Thymus (tissue), 11 donors: ENCODE data around the gene IDUA. TPM values are rescaled to one million over a fixed set of nuclear protein-coding genes. Genes with fewer than 3 reads are reported as not detected.

Experiments
- DNase-seq, 9 donors: peaks; one replicate each; pipeline ENCODE4 v3.0.0-alpha.2; 2013; ENCODE audit warnings: low spot score in 9 of 9, low read depth in 6 of 9, missing footprints in 1 of 9
- H3K27ac ChIP-seq, 2 donors: one replicate each; pipeline ENCODE4 v1.5.1; 2013; ENCODE audit warnings: control low read depth in 1 of 2, low read depth in 1 of 2, low read length in 1 of 2, mild to moderate bottlenecking in 1 of 2, moderate library complexity in 1 of 2
- H3K27me3 ChIP-seq, 2 donors: one replicate each; pipeline ENCODE4 v1.5.1; 2013; ENCODE audit warnings: low read length in 1 of 2; ENCODE audit not compliant: control insufficient read depth in 2 of 2, insufficient read depth in 1 of 2
- H3K36me3 ChIP-seq, 2 donors: one replicate each; pipeline ENCODE4 v1.5.1; 2013; ENCODE audit warnings: low read length in 1 of 2, mild to moderate bottlenecking in 1 of 2, moderate library complexity in 1 of 2; ENCODE audit not compliant: control insufficient read depth in 2 of 2, insufficient read depth in 2 of 2
- H3K4me1 ChIP-seq, 2 donors: one replicate each; pipeline ENCODE4 v1.5.1; 2013; ENCODE audit warnings: low read length in 2 of 2; ENCODE audit not compliant: control insufficient read depth in 2 of 2, insufficient read depth in 2 of 2
- H3K4me3 ChIP-seq, 2 donors: one replicate each; pipeline ENCODE4 v1.5.1; 2013; ENCODE audit warnings: low read length in 2 of 2, control low read depth in 1 of 2, mild to moderate bottlenecking in 1 of 2
- H3K9me3 ChIP-seq, 2 donors: one replicate each; pipeline ENCODE4 v1.5.1; 2013; ENCODE audit warnings: low read length in 1 of 2, mild to moderate bottlenecking in 1 of 2; ENCODE audit not compliant: control insufficient read depth in 2 of 2, insufficient read depth in 1 of 2
- WGBS: extraction: QIAGEN DNeasy Blood & Tissue Kit; methylation state at CpG from one replicate; pipeline ENCODE4 v1.1.7; 2013; 5-methylcytosine and 5-hydroxymethylcytosine counted together
- polyA plus RNA-seq: library from polyadenylated mRNA; stranded (reverse); fragments of 200-250 nt; gene quantifications from one replicate; pipeline ENCODE4 v1.2.3, GENCODE V29; 2013
- total RNA-seq: library from RNA; stranded (reverse); fragments of 120-200 nt; gene quantifications from one replicate; pipeline ENCODE4 v1.2.4, GENCODE V29; 2013
- donor health status: healthy.

The IDUA gene
- total and polyA plus RNA-seq, 2 donors, result 12.6 to 27.4 TPM

GRCh38 chr4:1019320-1019719 lies 32.5 kb downstream of the IDUA start:
- Histone ChIP-seq H3K4me1 (no peaks in the 10 kb centered on the region), H3K9me3 (no peaks in the 10 kb centered on the region), H3K36me3 (no peaks in the 10 kb centered on the region), H3K4me3 (no peak overlapping the region), H3K27ac (no peak overlapping the region), H3K27me3 (peaks cover 0 to 14% of the 10 kb centered on the region in 2 donors)
- DNase-seq, result no peak
- 83% methylated on average over 9 of the region's 9 CpGs for WGBS

DNA sequence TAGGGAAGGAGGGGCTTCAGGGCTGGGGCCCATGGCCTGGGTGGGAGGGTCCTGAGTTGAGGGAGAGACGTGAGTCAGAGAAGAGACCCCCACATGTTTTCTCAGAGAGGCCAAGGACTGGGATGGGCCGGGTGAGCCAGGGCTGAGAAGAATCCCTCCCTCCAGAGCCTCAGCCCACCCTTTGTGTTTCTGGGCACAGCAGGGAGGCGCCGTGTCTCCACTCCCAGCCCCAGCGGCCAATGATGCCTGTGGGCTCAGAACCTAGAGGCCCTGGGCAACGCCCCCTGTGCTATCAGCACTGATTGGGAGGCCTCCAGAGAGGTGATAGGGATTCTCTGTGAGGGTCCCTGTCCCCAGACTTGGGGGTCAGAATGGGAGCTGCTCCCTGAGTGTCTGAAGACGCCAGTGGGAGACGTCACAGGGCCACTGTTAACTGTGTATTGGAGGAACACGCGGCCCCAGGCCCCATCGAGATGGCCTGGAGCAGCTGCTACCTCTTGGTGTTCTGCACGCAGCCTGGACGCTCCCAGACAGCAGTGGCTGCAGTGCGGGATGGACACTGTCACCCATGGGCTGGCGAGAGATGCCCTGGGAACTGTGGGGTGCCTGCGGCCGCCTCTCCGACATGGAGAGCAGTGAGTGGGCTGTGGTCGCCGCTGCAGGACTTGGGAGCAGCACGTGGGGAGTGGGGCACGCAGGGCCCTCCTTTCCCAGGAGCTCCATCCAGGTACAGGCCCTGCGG lies 33.1 kb downstream of the IDUA start:
- Histone ChIP-seq H3K36me3 (peaks cover 0 to under 1% of the 10 kb centered on the region in 2 donors), H3K27ac (no peak overlapping the region), H3K27me3 (peaks cover 0 to 8% of the 10 kb centered on the region in 2 donors), H3K4me1 (no peaks in the 10 kb centered on the region), H3K4me3 (no peak overlapping the region), H3K9me3 (no peaks in the 10 kb centered on the region)
- 84% methylated on average over 23 of the region's 23 CpGs for WGBS
- no peak for DNase-seq

DNA sequence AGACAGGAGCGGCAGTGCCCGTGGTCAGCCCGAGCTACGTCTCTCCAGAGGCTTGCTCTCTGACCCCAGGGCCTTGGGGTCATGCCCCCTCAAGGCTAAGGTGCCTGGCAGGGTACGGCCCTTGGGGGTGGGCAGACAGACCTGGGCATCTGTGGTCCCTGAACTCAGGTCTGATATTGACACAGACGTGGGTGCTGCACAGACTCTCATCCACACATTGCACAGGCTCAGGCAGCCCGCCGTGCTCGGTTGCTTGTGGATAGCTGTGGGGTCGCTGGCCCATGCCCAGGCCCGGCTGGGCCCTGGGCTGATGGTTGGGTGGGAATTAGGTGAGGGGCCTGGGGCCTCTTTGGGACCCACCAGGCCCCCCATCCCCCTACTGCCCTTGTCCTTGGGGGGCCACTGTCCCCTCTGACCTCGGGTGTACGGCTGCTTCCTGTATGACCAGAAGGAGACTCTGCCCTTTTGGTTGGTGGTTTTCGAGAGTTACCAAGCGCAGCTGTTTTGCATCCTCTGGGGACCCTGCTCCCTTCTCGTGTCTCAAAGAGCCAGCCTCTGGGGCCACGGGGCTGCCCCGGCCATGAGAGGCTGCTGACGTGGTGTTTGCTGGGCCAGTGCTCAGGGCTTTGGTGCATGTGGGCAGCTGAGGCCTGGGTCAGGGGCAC lies 34.7 kb downstream of the IDUA start:
- no peak overlapping the region for H3K27ac ChIP-seq
- H3K36me3 ChIP-seq, result peaks cover 0 to 13% of the 10 kb centered on the region in 2 donors
- H3K4me1 ChIP-seq, result peaks cover 0 to 2% of the 10 kb centered on the region in 2 donors
- H3K27me3 ChIP-seq, result no peaks in the 10 kb centered on the region
- WGBS, result 93% methylated on average over 19 of the region's 19 CpGs
- no peak for DNase-seq
- H3K4me3 ChIP-seq, result no peak overlapping the region
- peaks cover 0 to 2% of the 10 kb centered on the region in 2 donors for H3K9me3 ChIP-seq

- peaks cover 0 to 2% of the 10 kb centered on the region in 2 donors for H3K9me3 ChIP-seq
- H3K27me3 ChIP-seq, result no peaks in the 10 kb centered on the region
- peaks cover 0 to 13% of the 10 kb centered on the region in 2 donors for H3K36me3 ChIP-seq
- H3K4me3 ChIP-seq, result no peak overlapping the region
- no peak for DNase-seq
- 97% methylated on average over 46 of the region's 46 CpGs for WGBS
- no peak overlapping the region for H3K27ac ChIP-seq
- H3K4me1 ChIP-seq, result peaks cover 0 to 2% of the 10 kb centered on the region in 2 donors
Measured at GRCh38 chr4:1022051-1022738, 35.4 kb downstream of the IDUA start.

DNA sequence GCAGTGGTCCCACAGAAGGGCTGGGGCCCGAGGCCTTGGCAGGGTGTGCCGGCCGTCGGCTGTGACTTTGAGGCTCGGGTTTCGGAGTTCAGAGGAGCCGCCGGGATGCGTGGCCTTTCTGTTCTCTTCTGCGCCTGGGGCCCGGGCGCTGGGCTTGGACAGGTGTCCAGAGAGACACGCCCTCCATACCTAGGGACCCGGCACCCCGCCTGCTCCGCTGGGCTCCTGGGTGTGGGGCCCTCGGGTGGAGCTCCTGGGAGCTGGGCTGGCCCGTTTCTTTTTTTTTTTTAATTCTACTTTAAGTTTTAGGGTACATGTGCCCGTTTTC lies 35.9 kb downstream of the IDUA start:
- Histone ChIP-seq H3K27me3 (peaks cover 0 to under 1% of the 10 kb centered on the region in 2 donors), H3K9me3 (peaks cover 0 to 2% of the 10 kb centered on the region in 2 donors), H3K36me3 (peaks cover 0 to 13% of the 10 kb centered on the region in 2 donors), H3K27ac (no peak overlapping the region), H3K4me1 (peaks cover 0 to 2% of the 10 kb centered on the region in 2 donors), H3K4me3 (no peak overlapping the region)
- whole genome bisulfite sequencing, result 95% methylated on average over 19 of the region's 19 CpGs
- no peak for DNase-seq

GRCh38 chr4:1023075-1023640 lies 36.3 kb downstream of the IDUA start:
- H3K27me3 ChIP-seq, result peaks cover 0 to 2% of the 10 kb centered on the region in 2 donors
- no peak overlapping the region for H3K4me3 ChIP-seq
- DNase-seq, result no peak
- 97% methylated on average over 20 of the region's 20 CpGs for WGBS
- peaks cover 0 to 2% of the 10 kb centered on the region in 2 donors for H3K4me1 ChIP-seq
- H3K9me3 ChIP-seq, result peaks cover 0 to 2% of the 10 kb centered on the region in 2 donors
- H3K36me3 ChIP-seq, result peaks cover 0 to 13% of the 10 kb centered on the region in 2 donors
- no peak overlapping the region for H3K27ac ChIP-seq

- 99% methylated on average over 83 of the region's 83 CpGs for WGBS
- peaks cover 0 to 2% of the 10 kb centered on the region in 2 donors for H3K9me3 ChIP-seq
- H3K4me3 ChIP-seq, result no peak overlapping the region
- peaks cover 0 to 2% of the 10 kb centered on the region in 2 donors for H3K4me1 ChIP-seq
- DNase-seq, result no peak
- H3K36me3 ChIP-seq, result peaks cover 0 to 13% of the 10 kb centered on the region in 2 donors
- no peak overlapping the region for H3K27ac ChIP-seq
- H3K27me3 ChIP-seq, result peaks cover 0 to 6% of the 10 kb centered on the region in 2 donors
Measured at GRCh38 chr4:1023895-1024740, 37.3 kb downstream of the IDUA start.

GRCh38 chr4:1024882-1025545 lies 38.2 kb downstream of the IDUA start:
- no peak overlapping the region for H3K4me3 ChIP-seq
- no peak overlapping the region for H3K27ac ChIP-seq
- H3K4me1 ChIP-seq, result peaks cover 0 to 2% of the 10 kb centered on the region in 2 donors
- H3K27me3 ChIP-seq, result peaks cover 0 to 6% of the 10 kb centered on the region in 2 donors
- H3K36me3 ChIP-seq, result peaks cover 0 to 13% of the 10 kb centered on the region in 2 donors
- peaks cover 0 to 2% of the 10 kb centered on the region in 2 donors for H3K9me3 ChIP-seq
- no peak for DNase-seq
- 97% methylated on average over 32 of the region's 32 CpGs for WGBS
